Panc1 (cell line): Measurements from ENCODE around the gene MAPT. TPM values are rescaled to one million over a fixed set of nuclear protein-coding genes. Genes with fewer than 3 reads are reported as not detected.

Experiments used
- ATAC-seq: fragments of 200-7000 bp; cut with Tn5 transposase; 2 replicates; pipeline ENCODE4 v1.9.1; 2020; ENCODE audit warnings: mild to moderate bottlenecking, moderate library complexity
- BruUV-seq: library from RNA; stranded (reverse); fragments of 400-500 nt; replicated peaks from 2 replicates; lab custom pipeline; 2021; lab: Mats Ljungman, UMichigan
- CTCF ChIA-PET: fragments of 300-600 bp; sonication (Branson Sonifier 250); formaldehyde crosslinking; loops from one replicate; lab custom pipeline; 2022; ENCODE audit warnings: antibody characterized with exemption; lab: Charles Lee
- POLR2A ChIA-PET: fragments of 300-600 bp; sonication (Branson Sonifier 250); formaldehyde crosslinking; loops from one replicate; lab custom pipeline; 2022; ENCODE audit warnings: antibody characterized with exemption; lab: Charles Lee
- DNase-seq: peaks from one replicate; pipeline ENCODE4 v3.0.0-alpha.2; 2010; ENCODE audit warnings: low read depth, low spot score
- H3K27ac ChIP-seq: 2 replicates; pipeline ENCODE4 v1.5.1; 2011; ENCODE audit warnings: mild to moderate bottlenecking, low read length, inconsistent platforms
- H3K27me3 ChIP-seq: fragments of 200-500 bp; sonication (Bioruptor generic); 2 replicates; pipeline ENCODE4 v1.6.0; 2014; ENCODE audit warnings: low read length, inconsistent platforms; ENCODE audit not compliant: control insufficient read depth, insufficient read depth
- H3K36me3 ChIP-seq: fragments of 200-500 bp; sonication (Bioruptor generic); 2 replicates; pipeline ENCODE4 v1.5.1; 2014; ENCODE audit warnings: inconsistent platforms, mild to moderate bottlenecking, low read length, moderate library complexity; ENCODE audit not compliant: control insufficient read depth, insufficient read depth
- H3K4me1 ChIP-seq: 2 replicates; pipeline ENCODE4 v1.5.1; 2011; ENCODE audit warnings: inconsistent platforms, mild to moderate bottlenecking, low read length, moderate library complexity; ENCODE audit not compliant: control insufficient read depth, insufficient read depth
- H3K4me3 ChIP-seq, 2 experiments: 2 replicates each; pipeline ENCODE4 v1.5.1; 2011 to 2012; ENCODE audit warnings: low read depth in 2 of 2, low read length in 2 of 2, mild to moderate bottlenecking in 2 of 2, inconsistent platforms in 1 of 2, moderate library complexity in 1 of 2
- H3K9me3 ChIP-seq: fragments of 200-500 bp; sonication (Bioruptor generic); 2 replicates; pipeline ENCODE4 v1.5.1; 2014; ENCODE audit warnings: low read depth, mild to moderate bottlenecking, inconsistent platforms, low read length, moderate library complexity; ENCODE audit not compliant: control insufficient read depth, insufficient read depth
- CTCF ChIP-seq: fragments of 450-650 bp; IDR thresholded peaks from 2 replicates; pipeline ENCODE4 v1.5.1; 2017; ENCODE audit warnings: mild to moderate bottlenecking
- POLR2AphosphoS5 ChIP-seq: IDR thresholded peaks from 2 replicates; pipeline ENCODE4 v1.6.1; 2012; ENCODE audit warnings: mild to moderate bottlenecking, low read depth, low read length, moderate library complexity
- REST ChIP-seq, 2 experiments: IDR thresholded peaks; 2 replicates each; pipeline ENCODE4 v1.6.1; 2011 to 2012; ENCODE audit warnings: low read depth in 2 of 2, control low read depth in 1 of 2, low read length in 1 of 2, mild to moderate bottlenecking in 1 of 2, moderate library complexity in 1 of 2; ENCODE audit not compliant: insufficient read depth in 1 of 2
- SIN3A ChIP-seq: IDR thresholded peaks from 2 replicates; pipeline ENCODE4 v1.6.1; 2012; ENCODE audit warnings: low read depth, mild to moderate bottlenecking, low read length, moderate library complexity, borderline replicate concordance; ENCODE audit not compliant: insufficient read depth
- TCF7L2 ChIP-seq: IDR thresholded peaks from 2 replicates; pipeline ENCODE4 v1.6.1; 2011; ENCODE audit warnings: mild to moderate bottlenecking, low read depth, low read length, inconsistent platforms
- in situ Hi-C: cut with HindIII; loops from 2 replicates; pipeline ENCODE4 v1.10.0; 2016; ENCODE audit warnings: low sequenced_read_pairs, low pct_unique_long_range_greater_than_20kb
- intact Hi-C: fragments of 100-400 bp; cut with micrococcal nuclease; formaldehyde crosslinking; loops from one replicate; pipeline ENCODE4 v1.10.0; 2022; ENCODE audit not compliant: unreplicated experiment
- total RNA-seq: library from RNA; stranded (reverse); gene quantifications from one replicate; pipeline ENCODE4 v1.2.1, GENCODE V29; 2021; ENCODE audit not compliant: unreplicated experiment

The MAPT gene
- total RNA-seq, 1 experiment from 2014 or later, result 0.59 TPM

DNA sequence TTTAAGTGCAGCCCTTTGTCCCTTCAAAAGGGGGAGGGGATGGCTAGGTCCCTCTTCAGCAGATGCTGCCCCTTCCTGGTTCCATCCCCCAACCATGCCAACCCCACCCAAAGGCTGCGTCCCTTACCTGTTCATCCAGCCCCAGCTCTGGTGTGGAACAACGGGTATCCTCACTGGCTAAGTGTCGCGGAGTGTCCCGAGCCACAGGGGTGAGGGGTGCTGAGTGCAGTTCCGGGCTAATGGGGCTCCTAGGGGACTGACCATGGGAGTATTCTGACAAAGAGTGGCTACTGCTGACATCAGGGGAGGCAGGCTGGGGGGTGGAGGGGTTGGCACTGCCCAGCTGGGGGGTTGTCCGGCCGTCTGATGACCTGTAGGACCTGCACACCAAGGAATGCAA is 137.6 kb downstream of the MAPT start:
- Histone ChIP-seq H3K36me3 (peaks cover 11% of the 10 kb centered on the region), H3K9me3 (no peaks in the 10 kb centered on the region), H3K27ac (no peak overlapping the region), H3K4me1 (no peaks in the 10 kb centered on the region), H3K27me3 (no peaks in the 10 kb centered on the region), H3K4me3 (no peak overlapping the region)
- DNase-seq (no peak), ATAC-seq (no peak)
- BruUV-seq, result no TSS peak
- in situ Hi-C loops (no loop called here), intact Hi-C loops (no loop called here)
- ChIA-PET CTCF (no interaction called here), POLR2A (no interaction called here)
- TF ChIP-seq CTCF (no peak), TCF7L2 (no peak), POLR2AphosphoS5 (no peak), REST (IDR thresholded peaks at IDR 0.05; ENCODE audit: insufficient read depth in 1 of 2, low read depth in 2 of 2, low read length in 1 of 2) (no peak)

DNA sequence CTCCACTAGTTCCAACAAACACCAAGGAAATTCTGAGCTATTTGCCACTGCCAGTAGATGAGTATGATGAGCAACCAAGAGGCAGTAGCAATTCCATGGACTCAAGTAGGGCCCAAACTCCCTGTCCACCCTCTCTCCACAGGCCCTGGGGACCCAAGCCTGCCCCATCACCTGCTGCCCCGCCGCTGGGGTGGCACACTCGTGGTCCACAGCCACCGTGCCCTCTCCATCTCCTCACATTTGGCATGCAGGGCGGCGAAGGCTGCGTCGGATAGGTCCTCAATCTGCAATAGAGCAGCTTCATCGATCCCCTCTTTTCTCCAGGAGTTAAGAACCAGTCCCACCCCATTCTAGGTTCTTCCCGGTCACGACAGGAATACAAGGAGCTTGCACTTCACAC is 138.6 kb downstream of the MAPT start:
- POLR2A ChIA-PET, result interaction anchor here (0.5 kb wide), 1 partner anchor 24 kb away, joined by 3 read pairs; no protein-coding TSS in a partner anchor
- in situ Hi-C loops, result no loop called here
- H3K36me3 ChIP-seq, result peaks cover 14% of the 10 kb centered on the region

More for the DNA sequence above, 138.6 kb downstream of the MAPT start:
- Histone ChIP-seq H3K4me1 (no peaks in the 10 kb centered on the region), H3K27ac (no peak overlapping the region), H3K9me3 (no peaks in the 10 kb centered on the region), H3K4me3 (no peak overlapping the region), H3K27me3 (no peaks in the 10 kb centered on the region)
- no peak for DNase-seq
- CTCF ChIA-PET, result interaction anchor here (0.6 kb wide), 1 partner anchor 84 kb away, joined by 10 read pairs; no protein-coding TSS in a partner anchor
- no TSS peak for BruUV-seq
- TF ChIP-seq CTCF (no peak), SIN3A (no peak), TCF7L2 (no peak), REST (IDR thresholded peaks at IDR 0.05; ENCODE audit: insufficient read depth in 1 of 2, low read depth in 2 of 2, low read length in 1 of 2) (no peak), POLR2AphosphoS5 (no peak)
- intact Hi-C loops, result no loop called here
- no peak for ATAC-seq
